Progenitor cell of endocrine pancreas (in vitro differentiated cells): ENCODE measurements around the gene CRAMP1. TPM values are rescaled to one million over a fixed set of nuclear protein-coding genes. Genes with fewer than 3 reads are reported as not detected.

ENCODE experiments used
- DNase-seq: peaks from one replicate; pipeline ENCODE4 v3.0.0; 2021; ENCODE audit warnings: low spot score; ENCODE audit not compliant: unreplicated experiment
- H3K27ac Mint-ChIP-seq: 2 replicates; pipeline ENCODE4 v1.8.0; 2021; ENCODE audit warnings: mild to moderate bottlenecking, moderate library complexity, mixed read lengths
- H3K27me3 Mint-ChIP-seq: 2 replicates; pipeline ENCODE4 v1.8.0; 2021; ENCODE audit warnings: mixed read lengths
- H3K36me3 Mint-ChIP-seq: 2 replicates; pipeline ENCODE4 v1.8.0; 2022; ENCODE audit warnings: mixed read lengths; ENCODE audit not compliant: insufficient read depth
- H3K4me1 Mint-ChIP-seq: 2 replicates; pipeline ENCODE4 v1.8.0; 2021; ENCODE audit warnings: low read depth, mixed read lengths
- H3K4me3 Mint-ChIP-seq: 2 replicates; pipeline ENCODE4 v1.8.0; 2021; ENCODE audit warnings: low read depth, mild to moderate bottlenecking, moderate library complexity, mixed read lengths
- H3K9me3 Mint-ChIP-seq: 2 replicates; pipeline ENCODE4 v1.8.0; 2021; ENCODE audit warnings: low read depth, mixed read lengths
- CTCF ChIP-seq: fragments of 200-600 bp; sonication (generic); IDR thresholded peaks from one replicate; pipeline ENCODE4 v1.5.0; 2021; ENCODE audit warnings: antibody characterized with exemption, mild to moderate bottlenecking; ENCODE audit not compliant: unreplicated experiment
- total RNA-seq: library from RNA; stranded (reverse); gene quantifications from 2 replicates; pipeline ENCODE4 v1.2.1, GENCODE V29; 2021

CRAMP1 gene
- total RNA-seq, 1 donor from 2014 or later, result 58.3 TPM

GRCh38 chr16:1674306-1674705 lies 62.1 kb downstream of the CRAMP1 start:
- Mint-ChIP-seq H3K27ac (no peak overlapping the region), H3K27me3 (no peaks in the 10 kb centered on the region), H3K4me3 (no peak overlapping the region), H3K4me1 (peaks cover 6% of the 10 kb centered on the region), H3K9me3 (no peaks in the 10 kb centered on the region), H3K36me3 (peaks cover 27% of the 10 kb centered on the region)
- no peak for DNase-seq
- no peak for TF ChIP-seq CTCF

GRCh38 chr16:1674751-1675664 lies 62.8 kb downstream of the CRAMP1 start:
- no peak for TF ChIP-seq CTCF
- H3K27ac Mint-ChIP-seq, result no peak overlapping the region
- no peak for DNase-seq
- H3K4me3 Mint-ChIP-seq, result no peak overlapping the region
- no peaks in the 10 kb centered on the region for H3K27me3 Mint-ChIP-seq
- H3K9me3 Mint-ChIP-seq, result no peaks in the 10 kb centered on the region
- peaks cover 24% of the 10 kb centered on the region for H3K36me3 Mint-ChIP-seq
- H3K4me1 Mint-ChIP-seq, result peaks cover 9% of the 10 kb centered on the region

GRCh38 chr16:1676661-1677060 lies 64.5 kb downstream of the CRAMP1 start:
- no peak for TF ChIP-seq CTCF
- Mint-ChIP-seq H3K4me3 (no peak overlapping the region), H3K27me3 (no peaks in the 10 kb centered on the region), H3K36me3 (peaks cover 18% of the 10 kb centered on the region), H3K27ac (peak overlapping the region; percentile 80), H3K9me3 (no peaks in the 10 kb centered on the region), H3K4me1 (peaks cover 21% of the 10 kb centered on the region)
- DNase-seq, result no peak

GRCh38 chr16:1677339-1677738 lies 65.2 kb downstream of the CRAMP1 start:
- Mint-ChIP-seq H3K27ac (peak overlapping the region; percentile 80), H3K4me1 (peaks cover 21% of the 10 kb centered on the region), H3K4me3 (peak overlapping the region; percentile 53), H3K36me3 (peaks cover 18% of the 10 kb centered on the region), H3K9me3 (no peaks in the 10 kb centered on the region), H3K27me3 (no peaks in the 10 kb centered on the region)
- DNase-seq, result no peak
- TF ChIP-seq CTCF, result no peak

GRCh38 chr16:1677942-1678499 lies 65.9 kb downstream of the CRAMP1 start, which contains the start of gene JPT2:
TSS of gene JPT2 (plus strand) at chr16:1678279. CDS start at chr16:1678313, 34 bp downstream.
- H3K27ac Mint-ChIP-seq, result peak within 1 kb of the TSS; percentile 96
- DNase-seq, result peak; percentile 92
- H3K4me3 Mint-ChIP-seq, result peak within 1 kb of the TSS; percentile 96
- peaks cover 15% of the 10 kb centered on the region for H3K36me3 Mint-ChIP-seq
- no peak for TF ChIP-seq CTCF
- H3K4me1 Mint-ChIP-seq, result peaks cover 21% of the 10 kb centered on the region
- no peaks in the 10 kb centered on the region for H3K9me3 Mint-ChIP-seq
- no peaks in the 10 kb centered on the region for H3K27me3 Mint-ChIP-seq
